ENCODE data around the gene APOL2.
"Not testable (repeated sequence)": the region's sequence is repeated elsewhere in the genome, so short reads cannot be mapped to it uniquely, and the experiment has no call there.

The APOL2 gene

DNA sequence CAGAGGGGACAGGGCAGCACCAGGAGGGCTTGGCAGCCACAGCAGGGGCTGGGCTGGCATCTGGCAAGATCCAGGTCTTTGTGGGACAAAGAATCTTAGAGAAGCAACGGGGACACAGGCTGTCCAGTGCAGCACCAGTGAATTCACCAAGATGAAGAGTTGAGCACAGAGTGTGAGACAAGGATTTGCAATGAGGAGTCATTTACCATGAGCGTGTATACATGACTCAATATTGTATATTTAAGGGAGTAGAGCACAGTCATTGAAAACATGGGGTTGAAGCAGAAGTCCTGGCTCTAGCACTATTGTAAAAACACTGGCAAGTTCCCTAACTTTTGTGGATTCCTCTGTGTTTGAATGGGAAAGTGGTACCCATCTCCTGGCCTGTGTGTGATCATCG lies 17.2 kb upstream of the APOL2 start:
- H3K36me3 Mint-ChIP-seq (ENCODE audit: low read depth): no peaks in the 10 kb centered on the region

DNA sequence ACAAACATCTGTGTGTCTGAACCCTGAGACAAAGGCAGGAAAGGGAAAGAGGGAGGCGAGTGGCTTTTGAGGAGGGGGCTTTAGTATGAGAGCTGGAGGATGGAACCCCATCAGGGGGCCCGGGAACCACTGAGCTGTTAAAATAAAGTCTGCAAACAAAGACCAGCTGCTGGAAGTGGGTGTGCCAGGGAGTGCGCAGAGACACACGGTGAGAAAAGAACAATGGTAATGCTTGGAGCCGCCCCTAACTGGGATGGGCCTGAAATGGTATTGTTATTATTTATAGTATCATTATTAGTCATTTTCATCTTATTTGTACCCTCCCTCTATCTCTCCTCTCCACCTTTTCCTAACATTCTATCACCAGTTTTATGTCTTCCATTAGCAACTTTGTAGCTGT lies 16.2 kb upstream of the APOL2 start:
- not testable (repeated sequence) for H3K27me3 Mint-ChIP-seq (ENCODE audit: low read depth); H3K4me3 Mint-ChIP-seq; H3K9me3 Mint-ChIP-seq; H3K36me3 Mint-ChIP-seq (ENCODE audit: low read depth)
- H3K4me1 Mint-ChIP-seq: peaks cover 58% of the 10 kb centered on the region
- peak overlapping the region in 2 of 3 experiments; percentile 64 to 74 for H3K27ac Mint-ChIP-seq

More for the DNA sequence above, 17.2 kb upstream of the APOL2 start:
- Mint-ChIP-seq H3K4me3 (no peak overlapping the region), H3K4me1 (peaks cover 63% of the 10 kb centered on the region), H3K9me3 (no peaks in the 10 kb centered on the region), H3K27me3 (ENCODE audit: low read depth) (no peaks in the 10 kb centered on the region), H3K27ac (peak overlapping the region in 2 of 3 experiments; percentile 64 to 74)
- no peak for TF ChIP-seq CTCF (IDR thresholded peaks at IDR 0.05; ENCODE audit: unreplicated experiment in 3 of 3)

DNA sequence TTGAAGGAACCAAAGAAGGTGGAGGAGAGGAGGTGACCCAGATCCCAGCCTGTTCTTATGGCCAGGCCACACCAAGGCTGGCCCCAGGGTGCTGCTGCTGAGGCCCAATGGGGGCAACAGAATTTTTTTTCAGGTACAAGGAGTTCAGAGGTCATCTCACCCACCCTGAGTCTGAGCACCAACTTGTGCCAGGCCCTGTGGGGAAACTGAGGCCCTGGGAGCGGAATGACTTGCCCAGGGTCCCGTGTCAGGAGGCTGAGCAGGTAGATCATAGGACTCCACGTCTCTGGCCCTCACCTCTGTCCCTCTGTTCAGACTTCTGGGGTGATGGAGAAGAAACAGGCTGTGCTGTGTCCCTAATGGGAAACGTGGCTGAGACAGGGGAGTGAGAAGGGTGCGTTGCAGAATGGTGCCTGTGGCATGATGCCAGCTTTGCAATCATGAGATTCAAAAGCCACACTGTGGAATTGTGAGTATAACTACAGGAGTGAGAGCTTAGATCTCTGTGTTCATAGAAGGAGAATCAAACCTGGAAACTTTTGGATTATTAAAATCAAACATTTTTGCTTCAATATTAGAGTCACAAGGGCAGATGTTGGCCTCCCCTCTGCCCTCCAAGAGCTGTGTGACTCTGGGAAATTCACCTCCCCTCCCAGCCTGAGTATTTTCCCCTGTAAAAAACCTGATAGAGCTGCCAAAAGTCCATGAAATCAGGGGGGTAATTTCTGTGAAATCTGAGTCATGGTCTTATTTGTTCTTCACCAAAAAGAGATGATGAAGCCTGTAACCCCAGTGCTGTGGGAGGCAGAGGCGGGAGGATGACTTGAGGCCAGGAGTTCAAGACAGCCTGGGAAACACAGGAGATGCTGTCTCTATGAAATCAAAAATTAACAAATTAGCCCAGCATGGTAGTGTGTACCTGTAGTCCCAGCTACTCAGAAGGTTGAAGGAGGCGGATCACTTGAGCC lies 14.5 kb upstream of the APOL2 start:
- Mint-ChIP-seq H3K27ac (peak overlapping the region in 2 of 3 experiments; percentile 74 to 91), H3K4me3 (peak overlapping the region in 1 of 3 experiments; percentile 9), H3K4me1 (peaks cover 41% of the 10 kb centered on the region), H3K9me3 (peaks cover 6% of the 10 kb centered on the region), H3K27me3 (ENCODE audit: low read depth) (no peaks in the 10 kb centered on the region), H3K36me3 (ENCODE audit: low read depth) (no peaks in the 10 kb centered on the region)
- TF ChIP-seq CTCF (IDR thresholded peaks at IDR 0.05; ENCODE audit: unreplicated experiment in 3 of 3): no peak

GRCh38 chr22:36252754-36253522 lies 13.6 kb upstream of the APOL2 start, which contains the start of gene APOL1:
Gene APOL1, plus strand, starts transcription at chr22:36253133. Its CDS starts 1,823 bp downstream, at chr22:36254956.
- Mint-ChIP-seq H3K27ac (peak within 1 kb of the TSS; percentile 56 to 91 (median 74)), H3K27me3 (ENCODE audit: low read depth) (no peaks in the 10 kb centered on the region), H3K9me3 (peaks cover 14% of the 10 kb centered on the region), H3K4me1 (peaks cover 32% of the 10 kb centered on the region), H3K4me3 (peak within 1 kb of the TSS in 1 of 3 experiments; percentile 20), H3K36me3 (ENCODE audit: low read depth) (no peaks in the 10 kb centered on the region)
- no peak for TF ChIP-seq CTCF (IDR thresholded peaks at IDR 0.05; ENCODE audit: unreplicated experiment in 3 of 3)

DNA sequence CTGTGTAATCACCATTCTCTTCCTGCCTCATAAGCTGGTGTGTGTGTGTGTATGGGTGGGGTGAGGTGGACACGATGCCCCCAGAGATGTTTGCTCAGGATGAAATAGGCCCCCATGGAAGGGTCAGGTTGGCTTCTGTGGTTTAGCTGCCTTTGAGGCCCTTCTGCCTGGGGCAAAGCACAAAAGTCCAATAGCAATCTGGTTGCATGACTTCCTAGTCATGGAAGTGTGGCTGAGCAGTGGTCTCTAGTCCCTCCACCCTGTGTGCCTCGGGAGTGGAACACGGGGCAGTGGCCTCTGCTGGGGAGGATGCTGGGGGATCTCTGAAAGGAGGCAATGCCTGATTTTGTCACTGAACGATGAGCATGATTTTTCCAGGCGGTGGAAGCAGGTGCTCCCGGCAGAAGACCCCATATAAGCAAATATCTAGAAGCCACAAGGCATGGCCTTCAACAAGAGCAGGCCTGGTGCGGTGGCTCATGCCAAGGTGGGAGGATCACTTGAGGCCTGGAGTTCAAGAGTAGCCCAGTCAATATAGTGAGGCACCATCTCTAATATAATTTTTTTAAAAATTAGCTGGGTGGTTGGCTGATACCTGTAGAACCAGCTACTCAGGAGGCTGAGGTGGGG lies 12.8 kb upstream of the APOL2 start:
- Mint-ChIP-seq H3K4me1 (peaks cover 30% of the 10 kb centered on the region), H3K27ac (peak overlapping the region in 2 of 3 experiments; percentile 56 to 85), H3K9me3 (peaks cover 19% of the 10 kb centered on the region)
- not testable (repeated sequence) for H3K4me3 Mint-ChIP-seq; H3K36me3 Mint-ChIP-seq (ENCODE audit: low read depth); H3K27me3 Mint-ChIP-seq (ENCODE audit: low read depth)

- H3K4me3 Mint-ChIP-seq; H3K27me3 Mint-ChIP-seq (ENCODE audit: low read depth); H3K36me3 Mint-ChIP-seq (ENCODE audit: low read depth): not testable (repeated sequence)
- peaks cover 19% of the 10 kb centered on the region for H3K9me3 Mint-ChIP-seq
- H3K4me1 Mint-ChIP-seq: peaks cover 20% of the 10 kb centered on the region
- peak overlapping the region in 2 of 3 experiments; percentile 4 to 63 for H3K27ac Mint-ChIP-seq
Observed at GRCh38 chr22:36250292-36250960, 11.1 kb upstream of the APOL2 start.

Measured in nephron (organoid).